GM12873 (cell line): ENCODE data around the gene MEF2C.

ENCODE experiments used
- TF ChIP-seq, protein P1 (sequence below): IDR thresholded peaks from 2 replicates; pipeline ENCODE4 v1.5.1; 2012; ENCODE audit warnings: low read depth, mild to moderate bottlenecking, moderate library complexity, low read length, control low read depth; ENCODE audit not compliant: insufficient read depth; ENCODE audit errors: missing control alignments

MEF2C gene

DNA sequence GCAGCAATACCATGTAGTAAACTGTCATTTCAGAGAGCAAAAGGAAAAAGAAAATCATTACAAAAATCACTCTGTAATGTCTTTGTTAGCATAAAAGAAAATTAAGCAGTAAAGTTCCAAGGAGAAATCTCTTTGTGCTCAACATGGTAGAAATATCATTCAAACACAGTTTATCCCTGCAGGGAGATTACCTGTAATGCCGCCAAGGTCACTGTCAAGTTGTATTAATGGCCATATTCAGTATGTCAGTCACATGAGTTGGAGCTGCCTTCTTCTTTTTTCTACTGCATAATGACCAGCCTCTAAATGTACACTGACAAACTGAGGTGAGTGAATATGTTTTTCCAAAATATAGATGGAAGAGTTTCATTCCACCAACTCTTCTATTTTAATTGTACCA is 36.5 kb downstream of the MEF2C start:
- TF ChIP-seq, protein P1, sequence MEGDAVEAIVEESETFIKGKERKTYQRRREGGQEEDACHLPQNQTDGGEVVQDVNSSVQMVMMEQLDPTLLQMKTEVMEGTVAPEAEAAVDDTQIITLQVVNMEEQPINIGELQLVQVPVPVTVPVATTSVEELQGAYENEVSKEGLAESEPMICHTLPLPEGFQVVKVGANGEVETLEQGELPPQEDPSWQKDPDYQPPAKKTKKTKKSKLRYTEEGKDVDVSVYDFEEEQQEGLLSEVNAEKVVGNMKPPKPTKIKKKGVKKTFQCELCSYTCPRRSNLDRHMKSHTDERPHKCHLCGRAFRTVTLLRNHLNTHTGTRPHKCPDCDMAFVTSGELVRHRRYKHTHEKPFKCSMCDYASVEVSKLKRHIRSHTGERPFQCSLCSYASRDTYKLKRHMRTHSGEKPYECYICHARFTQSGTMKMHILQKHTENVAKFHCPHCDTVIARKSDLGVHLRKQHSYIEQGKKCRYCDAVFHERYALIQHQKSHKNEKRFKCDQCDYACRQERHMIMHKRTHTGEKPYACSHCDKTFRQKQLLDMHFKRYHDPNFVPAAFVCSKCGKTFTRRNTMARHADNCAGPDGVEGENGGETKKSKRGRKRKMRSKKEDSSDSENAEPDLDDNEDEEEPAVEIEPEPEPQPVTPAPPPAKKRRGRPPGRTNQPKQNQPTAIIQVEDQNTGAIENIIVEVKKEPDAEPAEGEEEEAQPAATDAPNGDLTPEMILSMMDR: no peak

DNA sequence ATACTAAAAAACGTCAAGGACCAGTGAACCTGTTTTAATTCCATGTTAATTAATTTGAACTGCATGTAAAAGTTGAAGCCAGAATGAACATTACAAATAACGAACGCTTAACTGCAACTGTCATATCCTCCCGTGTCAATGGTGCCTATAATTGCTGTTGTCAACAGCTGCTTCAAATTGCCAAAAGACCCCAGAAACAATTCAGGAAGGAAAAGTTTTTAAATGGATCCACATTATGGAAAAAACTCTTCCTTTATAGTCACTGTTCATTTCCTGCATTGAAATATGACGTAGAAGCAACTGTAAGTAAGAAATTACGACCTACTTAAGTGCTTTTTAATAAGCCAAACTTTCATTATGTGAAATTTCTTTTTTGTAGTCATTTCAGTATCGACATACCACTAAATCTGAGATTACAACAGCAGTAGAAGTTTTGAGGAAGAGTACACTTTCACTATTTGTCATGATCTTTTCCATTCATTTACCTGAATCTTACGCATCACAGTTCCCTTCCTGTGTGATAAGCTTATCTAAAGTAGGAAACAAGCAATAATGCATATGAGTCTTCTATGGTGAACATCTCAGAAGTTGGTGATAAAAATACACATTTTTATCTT is 37.8 kb downstream of the MEF2C start:
- TF ChIP-seq, protein P1: no peak

DNA sequence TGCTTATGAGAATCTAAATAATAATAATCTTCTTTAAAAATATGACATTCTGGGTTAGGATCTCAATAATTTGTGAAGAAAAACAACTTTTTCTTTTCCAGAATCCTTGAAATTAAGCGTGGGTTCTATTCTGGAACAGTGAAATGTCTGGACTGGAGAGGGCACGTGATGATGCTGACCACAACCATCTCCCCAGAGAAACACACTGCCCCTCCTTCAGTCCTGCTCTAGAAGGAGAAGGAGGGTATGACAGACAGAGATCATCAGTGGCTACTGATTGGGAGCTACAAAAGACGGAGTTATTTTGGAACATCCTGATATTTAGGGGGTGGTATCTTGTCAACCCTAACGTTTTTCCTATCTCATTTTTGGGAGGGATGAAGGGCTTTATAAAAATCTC is 40.2 kb downstream of the MEF2C start:
- TF ChIP-seq, protein P1: no peak

DNA sequence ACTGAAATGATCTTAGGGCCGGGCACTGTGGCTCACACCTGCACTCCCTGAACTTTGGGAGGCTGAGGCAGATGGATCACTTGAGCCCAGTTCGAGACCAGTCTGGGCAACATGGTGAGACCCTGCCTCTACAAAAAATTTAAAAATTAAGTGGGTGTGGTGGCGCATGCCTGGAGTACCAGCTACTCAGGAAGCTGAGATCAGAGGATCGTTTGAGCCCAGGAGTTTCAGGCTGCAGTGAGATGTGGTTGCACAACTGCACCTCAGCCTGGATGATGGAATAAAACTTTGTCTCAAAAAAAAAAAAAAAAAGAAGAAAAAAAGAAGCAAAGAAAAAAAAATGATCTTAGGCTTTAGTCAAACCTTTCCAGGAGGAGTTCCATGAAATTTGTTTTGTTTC is 41.8 kb downstream of the MEF2C start:
- TF ChIP-seq, protein P1: no peak

GRCh38 chr5:88840495-88840894 is 42.5 kb downstream of the MEF2C start:
- TF ChIP-seq, protein P1: no peak

DNA sequence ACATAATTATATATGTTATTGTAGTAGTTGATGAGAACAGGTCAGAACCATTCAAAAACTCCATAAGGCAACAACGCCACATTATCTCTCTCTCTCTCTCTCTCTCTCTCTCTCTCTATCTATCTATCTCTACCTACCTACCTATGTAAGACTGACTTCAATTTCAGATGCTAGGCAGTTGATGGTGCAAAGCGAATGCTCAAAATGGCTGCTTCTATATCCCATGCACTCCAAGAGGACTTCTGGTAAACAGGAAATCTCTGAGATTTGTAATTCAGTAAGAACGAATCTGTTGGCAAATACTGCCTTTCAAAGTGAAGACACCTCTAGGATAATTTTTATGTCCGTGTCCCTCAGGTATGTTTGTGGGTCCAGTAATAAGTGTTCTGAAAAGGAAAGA is 43.7 kb downstream of the MEF2C start:
- TF ChIP-seq, protein P1: no peak

- TF ChIP-seq, protein P1: no peak
Observed at GRCh38 chr5:88838500-88838899, 44.5 kb downstream of the MEF2C start.

DNA sequence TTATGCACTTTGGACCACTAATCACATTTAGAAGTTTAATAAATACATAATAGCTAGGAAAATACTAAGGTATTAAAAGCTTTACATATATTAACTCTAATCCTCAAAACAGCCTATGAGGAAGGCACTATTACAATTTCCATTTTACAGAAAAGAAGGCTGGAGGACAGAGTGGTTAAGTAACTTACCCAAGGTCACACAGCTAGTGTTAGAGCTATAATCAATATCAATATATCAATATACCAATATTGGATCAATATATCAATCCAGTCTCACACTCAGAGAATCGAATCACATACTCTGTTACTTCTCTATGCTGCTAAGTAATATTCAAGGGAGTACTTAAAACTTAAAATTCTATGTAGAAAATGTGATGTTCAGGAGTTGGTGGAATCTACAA is 45.2 kb downstream of the MEF2C start:
- TF ChIP-seq, protein P1: no peak
